HG02610 (cell line): ENCODE data around the gene HOXA1.
A peak's percentile ranks its signal among the peaks of the same experiment; 100 is the strongest.

ENCODE experiments used
- ATAC-seq: cut with Tn5 transposase; IDR thresholded peaks from one replicate; pipeline ENCODE4 v1.9.1; 2021; ENCODE audit warnings: mild to moderate bottlenecking, moderate library complexity; ENCODE audit not compliant: unreplicated experiment

Gene HOXA1

DNA sequence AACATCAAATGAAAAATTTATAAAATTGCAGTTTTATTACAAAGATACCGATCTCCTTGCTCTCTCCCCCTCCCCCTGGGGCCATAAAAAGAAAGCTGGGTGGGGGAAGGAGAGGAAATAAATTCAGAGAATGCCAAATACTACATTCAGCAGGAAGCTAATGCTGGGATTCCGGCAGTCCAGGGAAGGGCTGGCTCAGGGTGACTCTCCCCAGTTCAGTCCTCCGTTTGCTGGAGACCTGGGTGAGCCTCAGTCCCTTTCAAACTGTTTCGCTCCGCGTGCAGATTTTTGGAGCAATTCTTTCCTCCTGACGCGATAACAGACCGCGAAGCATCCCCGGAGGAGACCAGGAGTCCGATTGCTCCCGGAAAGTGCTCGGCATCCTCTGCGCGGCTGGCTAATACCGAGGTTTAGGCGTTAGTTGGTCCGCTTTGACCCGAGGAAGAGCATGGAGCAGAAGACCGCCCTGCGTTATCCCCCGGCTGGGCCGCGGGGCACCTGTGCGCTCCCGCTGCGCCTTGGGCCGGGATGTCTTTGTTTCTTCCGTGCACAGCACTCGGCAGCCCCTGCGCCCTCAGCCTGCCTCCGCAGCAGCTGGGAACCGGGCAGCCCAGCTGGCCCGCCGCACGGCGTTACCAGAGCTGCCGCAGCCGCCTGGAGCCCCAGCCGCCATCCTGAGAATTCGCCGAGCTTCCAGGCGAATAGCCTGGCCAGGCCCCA is 10.5 kb upstream of the HOXA1 start:
- no peak for ATAC-seq

GRCh38 chr7:27105301-27106031 is 9.7 kb upstream of the HOXA1 start:
- ATAC-seq = no peak

DNA sequence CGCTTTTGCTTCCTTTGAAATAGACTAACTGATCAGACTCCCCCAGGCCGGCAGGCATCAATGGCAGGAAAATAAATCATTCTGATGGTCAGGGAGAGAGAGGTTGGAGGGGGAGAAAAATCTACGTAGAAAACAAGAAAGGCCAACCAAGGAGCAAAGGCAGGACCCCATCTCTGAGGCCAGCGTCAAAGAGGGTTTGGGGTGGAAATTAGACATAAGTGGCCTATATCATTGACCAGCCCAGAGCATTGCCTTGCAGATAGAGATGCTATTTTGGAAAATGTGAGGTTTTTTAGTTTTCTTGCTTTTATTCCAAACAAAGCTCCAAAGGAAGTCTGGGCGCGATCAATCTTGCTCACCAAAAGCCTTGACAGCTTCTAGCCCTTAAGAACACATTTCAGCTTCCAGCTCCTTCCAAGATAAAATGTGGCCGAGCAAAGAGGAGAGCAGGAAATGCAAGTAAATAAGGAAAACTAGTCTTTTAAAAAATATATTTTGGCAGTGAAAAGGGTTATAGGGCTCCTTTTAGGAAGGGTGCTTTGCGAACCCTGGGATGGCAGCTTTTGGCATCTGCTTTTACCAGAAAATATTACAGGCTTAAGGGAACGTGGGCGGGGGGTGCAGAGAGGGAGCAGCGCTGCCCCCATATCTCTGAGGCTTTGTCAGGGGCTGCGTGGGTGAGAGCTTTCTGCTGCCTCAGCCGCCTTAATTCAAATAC is 8.7 kb upstream of the HOXA1 start:
- ATAC-seq = no peak

DNA sequence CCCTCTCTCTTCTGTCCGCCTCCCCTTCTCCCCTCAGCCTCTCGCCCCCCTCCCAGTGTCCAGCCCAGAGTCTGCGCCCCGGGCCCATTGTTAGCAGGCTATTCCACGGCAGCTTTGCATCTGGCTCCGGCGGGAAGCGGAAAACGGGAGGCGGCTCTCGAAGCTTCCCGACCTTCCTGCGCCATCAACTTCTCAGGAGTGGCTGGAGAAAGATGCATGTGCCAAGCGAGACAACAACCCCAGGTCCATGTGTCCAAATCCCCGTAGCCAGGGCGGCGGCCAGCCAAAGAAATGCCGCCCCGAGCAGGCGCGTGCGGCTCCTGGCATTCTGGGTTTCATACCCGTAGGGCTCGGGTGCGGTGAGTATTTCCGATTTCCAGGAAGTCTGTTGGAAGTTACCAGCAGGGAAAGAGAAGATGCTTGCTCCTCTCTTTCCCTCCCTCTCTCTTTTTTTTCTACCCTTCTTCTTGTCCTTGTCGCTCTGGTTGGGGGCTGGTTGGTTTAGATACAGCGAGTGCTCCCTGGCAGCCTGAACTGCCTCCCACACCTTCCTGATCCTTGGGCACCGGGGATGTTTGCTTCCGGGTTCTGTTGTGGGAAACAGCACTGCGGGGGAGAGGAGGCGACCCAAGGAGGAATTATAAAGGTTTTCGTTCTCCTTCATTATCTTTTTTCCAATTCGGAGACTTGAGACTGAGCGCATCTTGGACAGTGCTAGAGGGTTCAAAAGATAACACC is 7.9 kb upstream of the HOXA1 start:
- ATAC-seq = no peak

DNA sequence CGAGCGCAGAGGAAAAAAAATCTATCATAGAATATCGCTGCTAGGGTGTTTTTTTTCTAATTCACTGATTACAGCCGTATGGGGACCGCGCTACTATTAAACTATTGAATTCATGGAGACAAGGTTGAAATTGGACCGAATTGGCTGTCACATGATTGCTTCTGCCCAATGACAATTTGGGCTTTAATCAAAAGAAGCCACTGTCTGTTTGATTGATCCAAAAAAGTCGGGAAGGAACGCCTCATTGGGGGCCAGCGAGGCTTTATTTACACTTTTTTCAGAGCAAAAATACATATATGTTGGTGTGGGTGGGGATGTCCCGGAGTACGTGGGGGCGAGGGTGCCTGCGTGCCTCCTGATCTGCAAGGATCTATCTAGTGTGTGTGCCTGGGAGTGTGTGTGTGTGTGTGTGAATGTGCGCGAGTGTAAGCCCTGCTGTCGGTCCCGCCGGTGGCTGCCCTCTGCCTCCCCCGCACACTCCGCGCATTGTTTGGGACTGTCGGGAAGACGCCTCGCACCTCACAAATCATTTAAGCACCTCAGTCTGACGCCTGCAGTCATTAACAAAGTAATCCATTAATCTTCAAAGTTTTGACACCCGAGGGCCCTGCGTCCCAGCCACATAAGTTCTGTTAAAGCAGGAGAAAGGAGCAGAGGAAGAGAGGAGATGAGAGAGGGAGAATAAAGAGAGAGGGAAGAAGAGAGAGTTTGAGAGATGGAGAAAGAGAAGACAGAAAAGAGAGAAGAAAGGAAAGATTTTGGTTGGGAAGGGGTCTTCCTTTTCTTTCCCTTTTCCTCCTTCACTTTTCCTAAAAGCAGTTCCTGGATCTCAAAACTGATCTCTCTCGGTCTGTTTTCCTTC is 7.0 kb upstream of the HOXA1 start, which contains the start of gene HOXA2:
Gene HOXA2 (minus strand): TSS at position 103 of the 862 bp plus-strand sequence. CDS start 183 bp downstream, outside the sequence.
- no peak for ATAC-seq

DNA sequence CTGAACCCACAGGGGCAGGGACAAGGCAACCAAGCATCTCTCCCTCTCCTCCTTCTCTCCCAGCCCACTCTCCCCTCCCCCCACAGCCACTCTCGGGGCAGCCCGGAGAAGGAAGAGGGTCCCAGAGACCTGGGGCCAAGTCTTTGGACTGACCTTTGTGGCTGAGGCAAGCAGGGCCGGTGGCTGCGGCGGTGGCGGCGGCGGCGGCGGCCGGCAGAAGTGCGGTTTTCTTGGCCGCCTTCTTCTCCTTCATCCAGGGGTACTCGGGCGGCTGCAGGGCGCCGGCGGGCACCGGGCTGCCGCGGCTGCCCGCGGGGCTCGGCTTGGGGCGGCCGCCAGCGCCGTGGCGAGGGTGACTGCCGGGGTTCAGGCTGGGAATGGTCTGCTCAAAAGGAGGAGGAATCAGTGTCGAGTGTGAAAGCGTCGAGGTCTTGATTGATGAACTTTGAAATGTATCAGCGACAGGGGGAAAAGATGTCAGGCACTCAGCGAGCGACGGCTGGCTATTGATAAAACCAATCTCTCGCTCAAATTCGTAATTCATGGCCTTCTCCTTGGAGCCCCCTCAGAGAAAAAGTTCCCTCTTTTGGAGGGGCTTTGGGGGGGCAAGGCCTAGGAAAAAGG is 6.3 kb upstream of the HOXA1 start:
- ATAC-seq = no peak

DNA sequence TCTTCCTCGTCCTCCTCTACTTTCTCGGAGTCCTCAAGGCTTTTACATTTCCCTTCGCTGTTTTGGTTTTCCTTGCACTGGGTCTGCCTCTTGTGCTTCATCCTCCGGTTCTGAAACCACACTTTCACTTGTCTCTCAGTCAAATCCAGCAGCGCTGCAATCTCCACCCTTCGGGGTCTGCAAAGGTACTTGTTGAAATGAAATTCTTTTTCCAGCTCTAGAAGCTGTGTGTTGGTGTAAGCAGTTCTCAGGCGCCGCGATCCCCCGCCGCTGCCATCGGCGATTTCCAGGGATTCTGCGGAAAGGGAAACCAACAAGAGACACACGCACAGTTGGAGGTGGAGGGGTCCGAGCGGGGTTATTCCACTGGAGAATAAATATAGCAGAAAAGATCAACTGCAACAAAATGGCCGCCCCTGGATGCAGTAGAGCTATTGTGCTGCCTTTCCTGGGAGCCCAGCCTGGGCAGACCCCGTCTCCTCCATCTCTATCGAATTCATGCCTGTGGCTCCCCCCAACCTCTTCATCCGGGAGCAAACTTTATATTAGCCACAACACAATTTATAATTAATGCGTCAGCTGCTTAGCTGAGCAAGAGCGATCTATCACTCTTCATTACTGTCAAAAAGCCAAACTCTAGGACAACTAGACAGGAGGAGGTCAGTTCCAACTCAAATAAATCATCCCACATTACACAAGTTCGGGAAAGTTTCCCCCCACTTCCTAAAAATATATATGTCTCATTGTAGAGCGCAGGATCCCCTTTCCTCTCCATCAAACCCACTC is 5.6 kb upstream of the HOXA1 start:
- ATAC-seq = no peak

DNA sequence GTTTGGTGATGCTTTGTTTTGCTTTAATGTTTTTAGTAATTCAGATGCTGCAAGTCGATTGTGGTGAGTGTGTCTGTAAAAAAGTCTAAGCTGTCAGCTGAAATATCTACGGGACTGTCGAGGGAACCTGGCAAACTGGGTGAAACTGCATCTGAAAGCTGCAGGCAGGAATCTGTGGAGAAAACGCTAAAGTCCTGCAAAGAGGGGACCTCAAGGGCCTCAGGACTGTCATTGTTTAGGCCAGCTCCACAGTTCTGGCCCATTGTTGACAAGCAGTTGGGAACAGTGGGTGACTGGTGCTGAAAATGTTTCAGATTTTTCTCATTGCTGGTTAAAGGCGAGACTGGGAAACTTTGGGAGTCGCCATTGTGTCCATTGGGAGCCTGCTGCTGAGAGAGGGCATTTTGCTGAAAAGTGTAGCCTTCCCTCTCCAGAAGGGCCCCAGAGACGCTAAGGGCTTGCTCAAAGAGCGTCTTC is 4.9 kb upstream of the HOXA1 start:
- no peak for ATAC-seq

- ATAC-seq = no peak
Observed at GRCh38 chr7:27099453-27100370, 3.9 kb upstream of the HOXA1 start.

DNA sequence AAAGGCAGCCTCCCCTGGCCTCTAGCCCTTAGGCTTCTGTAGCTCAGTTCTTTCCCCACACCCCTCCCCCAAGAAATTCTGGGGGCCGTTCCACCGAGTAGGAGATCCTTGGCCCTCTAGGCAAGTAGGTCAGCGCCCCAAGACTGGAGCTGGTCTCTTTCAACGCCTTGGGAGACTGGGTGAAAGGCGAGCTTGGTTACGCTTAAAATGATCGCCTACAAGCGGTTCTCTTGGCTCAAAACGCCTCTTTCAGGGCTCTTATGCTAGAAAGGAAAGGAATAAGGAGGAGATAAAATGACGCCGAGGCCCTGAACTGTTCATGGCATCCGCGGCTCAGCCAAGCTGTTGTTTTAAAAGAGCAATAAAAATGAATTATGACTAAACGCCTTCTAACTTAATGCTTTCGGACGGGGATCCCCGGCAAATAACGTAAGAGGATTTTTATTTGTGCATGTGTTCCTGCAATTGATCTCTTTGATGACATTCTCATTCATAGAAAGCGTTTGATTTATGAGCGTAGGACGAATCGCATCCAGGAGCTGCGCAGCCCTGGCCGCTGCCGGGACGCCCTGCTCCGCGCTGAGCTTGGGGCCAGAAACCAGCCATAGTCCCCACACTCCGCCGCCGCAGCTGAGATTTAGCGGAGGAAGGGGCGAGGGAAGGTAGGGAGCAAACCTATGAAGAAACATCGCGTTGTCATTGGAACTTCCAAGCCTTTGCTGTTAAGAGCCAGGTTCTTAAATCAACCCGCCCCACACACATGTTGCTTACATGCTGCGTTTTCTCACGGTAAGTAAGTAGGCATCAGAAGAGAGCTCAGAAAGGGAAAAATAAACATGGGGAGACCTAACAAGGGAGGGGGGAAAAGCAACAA is 3.0 kb upstream of the HOXA1 start:
- no peak for ATAC-seq

GRCh38 chr7:27097686-27098577 is 2.1 kb upstream of the HOXA1 start:
- no peak for ATAC-seq

- no peak for ATAC-seq
Observed at GRCh38 chr7:27096768-27097514, 1.1 kb upstream of the HOXA1 start.

DNA sequence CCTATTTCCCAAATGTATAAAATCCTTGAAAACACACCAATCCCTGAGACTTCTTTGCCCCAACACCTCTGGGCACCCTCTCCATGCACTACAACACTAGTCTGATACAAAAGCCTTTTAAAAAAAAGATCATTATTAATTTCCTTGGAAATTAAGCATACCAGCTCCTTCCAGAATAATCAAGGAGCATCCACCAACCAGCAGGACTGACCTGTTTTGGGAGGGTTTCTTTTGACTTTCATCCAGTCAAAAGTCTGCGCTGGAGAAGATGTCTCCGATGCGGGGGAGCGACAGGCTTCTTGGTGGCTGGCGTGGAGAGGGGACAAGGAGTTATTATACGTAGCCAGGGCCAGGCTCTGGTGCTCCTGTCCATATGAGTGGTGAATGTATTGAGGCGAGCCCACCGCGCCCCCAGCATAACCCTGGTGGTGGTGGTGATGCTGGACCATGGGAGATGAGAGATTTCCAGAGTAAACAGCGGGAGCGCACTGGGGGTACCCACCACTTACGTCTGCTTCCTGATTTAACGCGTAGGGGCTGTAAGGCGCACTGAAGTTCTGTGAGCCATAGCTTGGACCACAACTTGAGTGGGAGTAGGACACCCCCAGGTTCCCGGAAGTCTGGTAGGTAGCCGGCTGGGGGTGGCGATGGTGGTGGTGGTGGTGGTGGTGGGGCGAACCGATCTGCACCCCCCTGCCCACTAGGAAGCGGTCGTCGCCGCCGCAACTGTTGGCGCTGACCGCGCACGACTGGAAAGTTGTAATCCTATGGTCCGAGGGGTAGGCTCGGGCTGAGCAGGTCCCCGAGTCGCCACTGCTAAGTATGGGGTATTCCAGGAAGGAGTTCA is 527 bp downstream of the HOXA1 start:
- ATAC-seq = peak; percentile 3
